K562 (cell line): ENCODE measurements around the gene SLC44A5.

Experiments
- FOXM1 ChIP-seq, 2 experiments: fragments of 450-650 bp in 1 of 2; sonication (generic) in 1 of 2; formaldehyde crosslinking in 1 of 2; IDR thresholded peaks; 2 replicates each; pipeline versions ENCODE4 v1.6.1 to v1.9.0; 2017 to 2022; ENCODE audit warnings: low read depth in 2 of 2, mild to moderate bottlenecking in 2 of 2, missing genetic modification reagents in 1 of 2, moderate library complexity in 1 of 2
- HDAC2 ChIP-seq: fragments of 450-650 bp; IDR thresholded peaks from 2 replicates; pipeline ENCODE4 v1.6.1; 2016; ENCODE audit warnings: mild to moderate bottlenecking
- HNRNPK ChIP-seq: fragments of 200-400 bp; formaldehyde crosslinking; IDR thresholded peaks from one replicate; pipeline ENCODE4 v1.6.1; 2018; ENCODE audit warnings: mild to moderate bottlenecking, low read depth, low read length; ENCODE audit not compliant: poor library complexity, severe bottlenecking
- NFYB ChIP-seq: IDR thresholded peaks from 2 replicates; pipeline ENCODE4 v1.6.1; 2011; ENCODE audit warnings: mild to moderate bottlenecking, moderate library complexity; ENCODE audit not compliant: insufficient read length; ENCODE audit errors: extremely low read depth
- PCBP2 ChIP-seq: fragments of 200-400 bp; formaldehyde crosslinking; IDR thresholded peaks from 2 replicates; pipeline ENCODE4 v1.6.1; 2018; ENCODE audit warnings: low read length, low read depth, mild to moderate bottlenecking, moderate library complexity; ENCODE audit not compliant: poor library complexity, severe bottlenecking
- SMAD3 ChIP-seq: fragments of 450-650 bp; formaldehyde crosslinking; conservative IDR thresholded peaks from 2 replicates; pipeline ENCODE4 v1.4.0; 2020; ENCODE audit warnings: mild to moderate bottlenecking
- SMARCC2 ChIP-seq: fragments of 450-650 bp; IDR thresholded peaks from 2 replicates; pipeline ENCODE4 v1.6.1; 2017; ENCODE audit warnings: antibody characterized with exemption, moderate library complexity, mild to moderate bottlenecking, low read depth
- TBL1XR1 ChIP-seq, 2 experiments: IDR thresholded peaks; 2 replicates each; pipeline ENCODE4 v1.6.1; 2012; ENCODE audit warnings: improper control_type of control experiment in 2 of 2, low read length in 2 of 2, mild to moderate bottlenecking in 1 of 2
- TEAD4 ChIP-seq, 2 experiments: sonication (generic) in 1 of 2; formaldehyde crosslinking in 1 of 2; IDR thresholded peaks; 2 replicates each; pipeline versions ENCODE4 v1.6.1 to v1.8.0; 2012 to 2022; ENCODE audit warnings: borderline replicate concordance in 1 of 2, inconsistent platforms in 1 of 2, low read length in 1 of 2, mild to moderate bottlenecking in 1 of 2, missing genetic modification reagents in 1 of 2
- ZKSCAN1 ChIP-seq: fragments of 150-350 bp; IDR thresholded peaks from 2 replicates; pipeline ENCODE4 v1.6.1; 2016; ENCODE audit warnings: low read depth, low read length
- ZNF143 ChIP-seq: sonication (generic); formaldehyde crosslinking; IDR thresholded peaks from 2 replicates; pipeline ENCODE4 v1.9.0; 2022; ENCODE audit warnings: mild to moderate bottlenecking, missing genetic modification reagents
- ZNF282 ChIP-seq: sonication (generic); formaldehyde crosslinking; IDR thresholded peaks from 2 replicates; pipeline ENCODE4 v1.8.1; 2023; ENCODE audit warnings: missing genetic modification reagents
- TF ChIP-seq, protein P1 (sequence below), 2 experiments: fragments of 450-650 bp in 1 of 2; sonication (generic) in 1 of 2; formaldehyde crosslinking in 1 of 2; IDR thresholded peaks; 2 replicates each; pipeline versions ENCODE4 v1.7.1 to v1.9.0; 2016 to 2022; ENCODE audit warnings: inconsistent platforms in 1 of 2, mild to moderate bottlenecking in 1 of 2, missing genetic modification reagents in 1 of 2
- TF ChIP-seq, protein P2 (sequence below), 3 experiments: IDR thresholded peaks in 2 of 3; conservative IDR thresholded peaks in 1 of 3; 2 replicates each; pipeline ENCODE4 v1.5.1; 2011 to 2012; ENCODE audit warnings: low read length in 3 of 3, mild to moderate bottlenecking in 3 of 3, control low read depth in 2 of 3, improper control_type of control experiment in 1 of 3, inconsistent platforms in 1 of 3, low read depth in 1 of 3, mixed read lengths in 1 of 3, moderate library complexity in 1 of 3; ENCODE audit not compliant: insufficient read depth in 2 of 3

- TF ChIP-seq, protein P1, sequence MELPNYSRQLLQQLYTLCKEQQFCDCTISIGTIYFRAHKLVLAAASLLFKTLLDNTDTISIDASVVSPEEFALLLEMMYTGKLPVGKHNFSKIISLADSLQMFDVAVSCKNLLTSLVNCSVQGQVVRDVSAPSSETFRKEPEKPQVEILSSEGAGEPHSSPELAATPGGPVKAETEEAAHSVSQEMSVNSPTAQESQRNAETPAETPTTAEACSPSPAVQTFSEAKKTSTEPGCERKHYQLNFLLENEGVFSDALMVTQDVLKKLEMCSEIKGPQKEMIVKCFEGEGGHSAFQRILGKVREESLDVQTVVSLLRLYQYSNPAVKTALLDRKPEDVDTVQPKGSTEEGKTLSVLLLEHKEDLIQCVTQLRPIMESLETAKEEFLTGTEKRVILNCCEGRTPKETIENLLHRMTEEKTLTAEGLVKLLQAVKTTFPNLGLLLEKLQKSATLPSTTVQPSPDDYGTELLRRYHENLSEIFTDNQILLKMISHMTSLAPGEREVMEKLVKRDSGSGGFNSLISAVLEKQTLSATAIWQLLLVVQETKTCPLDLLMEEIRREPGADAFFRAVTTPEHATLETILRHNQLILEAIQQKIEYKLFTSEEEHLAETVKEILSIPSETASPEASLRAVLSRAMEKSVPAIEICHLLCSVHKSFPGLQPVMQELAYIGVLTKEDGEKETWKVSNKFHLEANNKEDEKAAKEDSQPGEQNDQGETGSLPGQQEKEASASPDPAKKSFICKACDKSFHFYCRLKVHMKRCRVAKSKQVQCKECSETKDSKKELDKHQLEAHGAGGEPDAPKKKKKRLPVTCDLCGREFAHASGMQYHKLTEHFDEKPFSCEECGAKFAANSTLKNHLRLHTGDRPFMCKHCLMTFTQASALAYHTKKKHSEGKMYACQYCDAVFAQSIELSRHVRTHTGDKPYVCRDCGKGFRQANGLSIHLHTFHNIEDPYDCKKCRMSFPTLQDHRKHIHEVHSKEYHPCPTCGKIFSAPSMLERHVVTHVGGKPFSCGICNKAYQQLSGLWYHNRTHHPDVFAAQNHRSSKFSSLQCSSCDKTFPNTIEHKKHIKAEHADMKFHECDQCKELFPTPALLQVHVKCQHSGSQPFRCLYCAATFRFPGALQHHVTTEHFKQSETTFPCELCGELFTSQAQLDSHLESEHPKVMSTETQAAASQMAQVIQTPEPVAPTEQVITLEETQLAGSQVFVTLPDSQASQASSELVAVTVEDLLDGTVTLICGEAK (IDR thresholded peaks at IDR 0.05): no peak
- TF ChIP-seq, protein P1 (CRISPR knock-in tag; IDR thresholded peaks at IDR 0.05): no peak
- TF ChIP-seq ZKSCAN1 (no peak), HDAC2 (no peak), TEAD4 (IDR thresholded peaks at IDR 0.05; ENCODE audit: low read length) (peak; percentile 66), TEAD4 (CRISPR knock-in tag; IDR thresholded peaks at IDR 0.05; ENCODE audit: borderline replicate concordance) (no peak), NFYB (no peak), SMARCC2 (no peak), ZNF143 (no peak), ZNF282 (no peak), TBL1XR1 (IDR thresholded peaks at IDR 0.05; ENCODE audit: low read length in 2 of 2) (no peak; a peak in 1 of 4 replicates), FOXM1 (IDR thresholded peaks at IDR 0.05; ENCODE audit: low read depth) (no peak), FOXM1 (CRISPR knock-in tag; IDR thresholded peaks at IDR 0.05; ENCODE audit: low read depth) (no peak), SMAD3 (CRISPR knock-in tag) (no peak), PCBP2 (no peak), HNRNPK (no peak)
- TF ChIP-seq, protein P2, sequence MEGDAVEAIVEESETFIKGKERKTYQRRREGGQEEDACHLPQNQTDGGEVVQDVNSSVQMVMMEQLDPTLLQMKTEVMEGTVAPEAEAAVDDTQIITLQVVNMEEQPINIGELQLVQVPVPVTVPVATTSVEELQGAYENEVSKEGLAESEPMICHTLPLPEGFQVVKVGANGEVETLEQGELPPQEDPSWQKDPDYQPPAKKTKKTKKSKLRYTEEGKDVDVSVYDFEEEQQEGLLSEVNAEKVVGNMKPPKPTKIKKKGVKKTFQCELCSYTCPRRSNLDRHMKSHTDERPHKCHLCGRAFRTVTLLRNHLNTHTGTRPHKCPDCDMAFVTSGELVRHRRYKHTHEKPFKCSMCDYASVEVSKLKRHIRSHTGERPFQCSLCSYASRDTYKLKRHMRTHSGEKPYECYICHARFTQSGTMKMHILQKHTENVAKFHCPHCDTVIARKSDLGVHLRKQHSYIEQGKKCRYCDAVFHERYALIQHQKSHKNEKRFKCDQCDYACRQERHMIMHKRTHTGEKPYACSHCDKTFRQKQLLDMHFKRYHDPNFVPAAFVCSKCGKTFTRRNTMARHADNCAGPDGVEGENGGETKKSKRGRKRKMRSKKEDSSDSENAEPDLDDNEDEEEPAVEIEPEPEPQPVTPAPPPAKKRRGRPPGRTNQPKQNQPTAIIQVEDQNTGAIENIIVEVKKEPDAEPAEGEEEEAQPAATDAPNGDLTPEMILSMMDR (IDR thresholded peaks at IDR 0.05 in 2 of 3, conservative IDR thresholded peaks at IDR 0.05 in 1 of 3; ENCODE audit: insufficient read depth in 2 of 3, low read depth in 1 of 3, low read length in 3 of 3): peak in 1 of 3 experiments; percentile 4; a peak in 1 of 6 replicates
These were observed 3.5 kb upstream of the SLC44A5 start for GRCh38 chr1:75614399-75614756.
